GM23338 (cell line): ENCODE measurements around the gene KIF17. TPM values are rescaled to one million over a fixed set of nuclear protein-coding genes. Genes with fewer than 3 reads are reported as not detected.

ENCODE experiments used
- ATAC-seq: fragments of 200-7000 bp; cut with Tn5 transposase; 3 replicates; pipeline ENCODE4 v1.9.1; 2020
- DNase-seq: peaks from one replicate; pipeline ENCODE4 v3.0.0-alpha.2; 2015; ENCODE audit warnings: low spot score
- H2AFZ ChIP-seq: fragments of 200-600 bp; sonication (generic); 2 replicates; pipeline ENCODE4 v1.8.0; 2016; ENCODE audit warnings: antibody characterized with exemption, mild to moderate bottlenecking, moderate library complexity
- H3F3A ChIP-seq: fragments of 200-600 bp; sonication (generic); replicated peaks from 2 replicates; pipeline ENCODE4 v1.8.0; 2017; ENCODE audit warnings: antibody characterized with exemption, mixed run types, low read depth
- H3K27ac ChIP-seq: fragments of 200-600 bp; sonication (generic); 2 replicates; pipeline ENCODE4 v1.6.1; 2016; ENCODE audit warnings: low read depth
- H3K27me3 ChIP-seq: fragments of 200-600 bp; sonication (generic); 2 replicates; pipeline ENCODE4 v1.8.0; 2016; ENCODE audit warnings: mild to moderate bottlenecking, mixed run types, moderate library complexity; ENCODE audit not compliant: insufficient read depth
- H3K36me3 ChIP-seq: fragments of 200-600 bp; sonication (generic); 2 replicates; pipeline ENCODE4 v1.8.0; 2016; ENCODE audit warnings: mild to moderate bottlenecking; ENCODE audit not compliant: insufficient read depth
- H3K4me1 ChIP-seq: fragments of 200-600 bp; sonication (generic); 2 replicates; pipeline ENCODE4 v1.8.0; 2016; ENCODE audit warnings: mild to moderate bottlenecking, moderate library complexity; ENCODE audit not compliant: insufficient read depth
- H3K4me2 ChIP-seq: fragments of 200-600 bp; sonication (generic); 2 replicates; pipeline ENCODE4 v1.7.1; 2017; ENCODE audit warnings: mixed run types
- H3K4me3 ChIP-seq: fragments of 200-600 bp; sonication (generic); 2 replicates; pipeline ENCODE4 v1.6.1; 2016; ENCODE audit warnings: mixed run types
- H3K79me2 ChIP-seq: fragments of 200-600 bp; sonication (generic); replicated peaks from 2 replicates; pipeline ENCODE4 v1.8.0; 2017; ENCODE audit warnings: mild to moderate bottlenecking; ENCODE audit not compliant: insufficient read depth
- H3K9me2 ChIP-seq: fragments of 200-600 bp; sonication (generic); 2 replicates; pipeline ENCODE4 v1.8.0; 2017; ENCODE audit not compliant: insufficient read depth
- H4K20me1 ChIP-seq: fragments of 200-600 bp; sonication (generic); replicated peaks from 2 replicates; pipeline ENCODE4 v1.8.0; 2017; ENCODE audit warnings: mild to moderate bottlenecking; ENCODE audit not compliant: insufficient read depth
- H3K27ac Mint-ChIP-seq: 2 replicates; pipeline ENCODE4 v1.8.0; 2020; ENCODE audit warnings: inconsistent platforms, mild to moderate bottlenecking, moderate library complexity, mixed read lengths
- H3K27me3 Mint-ChIP-seq: 3 replicates; pipeline ENCODE4 v1.8.0; 2022; ENCODE audit warnings: low read depth, mild to moderate bottlenecking, moderate library complexity, mixed read lengths, inconsistent platforms; ENCODE audit not compliant: insufficient read depth, poor library complexity
- H3K36me3 Mint-ChIP-seq: 3 replicates; pipeline ENCODE4 v1.8.0; 2021; ENCODE audit warnings: low read depth, mild to moderate bottlenecking, inconsistent platforms, moderate library complexity, mixed read lengths
- H3K4me1 Mint-ChIP-seq: 3 replicates; pipeline ENCODE4 v1.8.0; 2020; ENCODE audit warnings: mild to moderate bottlenecking, inconsistent platforms, mixed read lengths
- H3K4me3 Mint-ChIP-seq: 3 replicates; pipeline ENCODE4 v1.8.0; 2021; ENCODE audit warnings: moderate library complexity, mild to moderate bottlenecking, inconsistent platforms, mixed read lengths
- H3K9me3 Mint-ChIP-seq: 3 replicates; pipeline ENCODE4 v1.8.0; 2020; ENCODE audit warnings: moderate library complexity, mild to moderate bottlenecking, inconsistent platforms, mixed read lengths
- CREB1 ChIP-seq: fragments of 250-450 bp; sonication (Bioruptor Pico); IDR thresholded peaks from 2 replicates; pipeline ENCODE4 v1.5.0; 2020; ENCODE audit warnings: low read depth, mild to moderate bottlenecking, moderate library complexity
- EZH2 ChIP-seq: fragments of 200-600 bp; sonication (generic); IDR thresholded peaks from one replicate; pipeline ENCODE4 v1.8.0; 2017; ENCODE audit warnings: antibody characterized with exemption, mild to moderate bottlenecking, low read depth; ENCODE audit not compliant: unreplicated experiment
- EZH2phosphoT487 ChIP-seq: fragments of 200-600 bp; sonication (generic); IDR thresholded peaks from one replicate; pipeline ENCODE4 v1.8.1; 2018; ENCODE audit warnings: antibody characterized with exemption; ENCODE audit not compliant: unreplicated experiment
- JUNB ChIP-seq: IDR thresholded peaks from one replicate; pipeline ENCODE4 v1.6.1; 2016; ENCODE audit warnings: antibody characterized with exemption; ENCODE audit not compliant: unreplicated experiment
- NANOG ChIP-seq: IDR thresholded peaks from 2 replicates; pipeline ENCODE4 v1.6.1; 2016; ENCODE audit warnings: antibody characterized with exemption, borderline replicate concordance
- POLR2AphosphoS5 ChIP-seq: IDR thresholded peaks from 2 replicates; pipeline ENCODE4 v1.6.1; 2016; ENCODE audit warnings: antibody characterized with exemption, low read depth
- STAT1 ChIP-seq: IDR thresholded peaks from one replicate; pipeline ENCODE4 v1.6.1; 2016; ENCODE audit warnings: antibody characterized with exemption; ENCODE audit not compliant: unreplicated experiment
- ZNF114 ChIP-seq: fragments of 250-450 bp; sonication (Bioruptor Pico); IDR thresholded peaks from 2 replicates; pipeline ENCODE4 v1.5.0; 2020; ENCODE audit warnings: mild to moderate bottlenecking, moderate library complexity
- ZNF331 ChIP-seq: fragments of 250-450 bp; sonication (Bioruptor Pico); IDR thresholded peaks from 2 replicates; pipeline ENCODE4 v1.5.0; 2020; ENCODE audit warnings: low read depth, mild to moderate bottlenecking, moderate library complexity
- polyA plus RNA-seq: library from polyadenylated mRNA; unstranded; fragments of >200 nt; fragmentation: Nextera tagmentation; extraction: Ambion mirVana; gene quantifications from 2 replicates; pipeline ENCODE4 v1.2.1, GENCODE V29; 2016
- total RNA-seq: library from RNA; depleted of rRNA; stranded (reverse); fragments of >200 nt; shearing (Covaris generic); gene quantifications from 2 replicates; pipeline ENCODE4 v1.2.3, GENCODE V29; 2014
- TF ChIP-seq, protein P1 (sequence below): IDR thresholded peaks from one replicate; pipeline ENCODE4 v1.6.1; 2018; ENCODE audit warnings: antibody characterized with exemption; ENCODE audit not compliant: unreplicated experiment
- TF ChIP-seq, protein P2 (sequence below), 2 experiments: fragments of 200-600 bp in 1 of 2; sonication (generic) in 1 of 2; conservative IDR thresholded peaks; 2 replicates each; pipeline versions ENCODE4 v1.5.1 to v1.6.1; 2016 to 2017; ENCODE audit warnings: antibody characterized with exemption in 2 of 2, low read depth in 2 of 2, mild to moderate bottlenecking in 2 of 2, moderate library complexity in 1 of 2
- TF ChIP-seq, protein P3 (sequence below): fragments of 250-450 bp; sonication (Bioruptor Pico); IDR thresholded peaks from 2 replicates; pipeline ENCODE4 v1.5.0; 2020; ENCODE audit warnings: mild to moderate bottlenecking, moderate library complexity
- TF ChIP-seq, protein P4 (sequence below): IDR thresholded peaks from 2 replicates; pipeline ENCODE4 v1.6.1; 2016; ENCODE audit warnings: antibody characterized with exemption

Gene KIF17
- total and polyA plus RNA-seq, 2 experiments from 2014 or later = 5.9 to 18.6 TPM

DNA sequence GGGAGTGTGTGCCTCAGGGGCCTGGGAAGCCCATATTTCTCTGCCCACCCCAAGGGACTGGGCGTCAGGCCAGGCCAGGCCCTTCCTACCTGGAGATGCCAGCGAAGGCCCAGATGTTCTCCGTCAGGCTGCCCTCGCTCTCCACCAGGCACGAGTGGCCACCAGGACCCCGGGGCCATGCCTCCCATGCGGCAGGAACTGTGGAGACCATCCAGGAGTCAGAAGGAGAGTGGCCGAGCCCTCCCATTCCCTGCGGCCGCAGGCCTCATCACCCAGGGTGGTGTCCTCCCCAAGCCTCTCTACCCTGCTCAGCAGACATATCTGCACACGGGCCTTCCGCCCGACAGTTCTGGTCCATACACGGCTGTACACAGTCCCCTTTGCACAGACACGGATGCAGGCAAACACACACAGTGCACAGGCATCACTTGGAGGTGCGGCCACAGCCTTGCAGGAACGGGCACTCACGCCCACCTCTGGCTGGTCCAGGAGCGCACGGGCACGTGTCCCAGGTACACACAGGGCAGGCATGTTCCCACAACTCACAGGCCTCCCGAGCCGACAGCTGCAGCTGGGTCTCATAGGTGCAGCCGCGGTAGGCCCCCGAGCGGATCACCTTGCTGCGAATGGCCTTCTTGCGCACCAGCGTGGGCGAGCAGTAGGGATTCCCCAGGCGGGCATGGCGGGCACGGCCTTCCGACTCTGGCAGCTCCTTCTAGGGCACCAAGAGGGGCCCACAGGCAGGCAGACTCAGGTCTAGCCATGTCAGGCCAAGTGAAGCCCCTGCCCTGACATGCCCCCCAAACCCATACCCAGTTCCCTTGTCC is 5.9 kb upstream of the KIF17 start:
- Mint-ChIP-seq H3K36me3 (no peaks in the 10 kb centered on the region; the same call in 2 of the 3 replicates), H3K27ac (no peak overlapping the region), H3K4me1 (peaks cover 18% of the 10 kb centered on the region), H3K4me3 (no peak overlapping the region), H3K9me3 (no peaks in the 10 kb centered on the region), H3K27me3 (peaks cover 5% of the 10 kb centered on the region)
- Histone ChIP-seq H3K4me3 (no peak overlapping the region), H3K79me2 (no peaks in the 10 kb centered on the region), H3K27ac (no peak overlapping the region), H3K4me1 (peaks cover 15% of the 10 kb centered on the region), H2AFZ (no peak overlapping the region), H3K4me2 (no peak overlapping the region), H4K20me1 (no peaks in the 10 kb centered on the region), H3K36me3 (no peaks in the 10 kb centered on the region), H3F3A (0 out of 2 replicates have a peak, but pooled peaks cover 4% of the 10 kb centered on the region), H3K27me3 (0 out of 2 replicates have a peak, but pooled peaks cover 8% of the 10 kb centered on the region), H3K9me2 (no peaks in the 10 kb centered on the region)
- no peak for ATAC-seq
- no peak for DNase-seq
- TF ChIP-seq EZH2phosphoT487 = no peak
- TF ChIP-seq, protein P1, sequence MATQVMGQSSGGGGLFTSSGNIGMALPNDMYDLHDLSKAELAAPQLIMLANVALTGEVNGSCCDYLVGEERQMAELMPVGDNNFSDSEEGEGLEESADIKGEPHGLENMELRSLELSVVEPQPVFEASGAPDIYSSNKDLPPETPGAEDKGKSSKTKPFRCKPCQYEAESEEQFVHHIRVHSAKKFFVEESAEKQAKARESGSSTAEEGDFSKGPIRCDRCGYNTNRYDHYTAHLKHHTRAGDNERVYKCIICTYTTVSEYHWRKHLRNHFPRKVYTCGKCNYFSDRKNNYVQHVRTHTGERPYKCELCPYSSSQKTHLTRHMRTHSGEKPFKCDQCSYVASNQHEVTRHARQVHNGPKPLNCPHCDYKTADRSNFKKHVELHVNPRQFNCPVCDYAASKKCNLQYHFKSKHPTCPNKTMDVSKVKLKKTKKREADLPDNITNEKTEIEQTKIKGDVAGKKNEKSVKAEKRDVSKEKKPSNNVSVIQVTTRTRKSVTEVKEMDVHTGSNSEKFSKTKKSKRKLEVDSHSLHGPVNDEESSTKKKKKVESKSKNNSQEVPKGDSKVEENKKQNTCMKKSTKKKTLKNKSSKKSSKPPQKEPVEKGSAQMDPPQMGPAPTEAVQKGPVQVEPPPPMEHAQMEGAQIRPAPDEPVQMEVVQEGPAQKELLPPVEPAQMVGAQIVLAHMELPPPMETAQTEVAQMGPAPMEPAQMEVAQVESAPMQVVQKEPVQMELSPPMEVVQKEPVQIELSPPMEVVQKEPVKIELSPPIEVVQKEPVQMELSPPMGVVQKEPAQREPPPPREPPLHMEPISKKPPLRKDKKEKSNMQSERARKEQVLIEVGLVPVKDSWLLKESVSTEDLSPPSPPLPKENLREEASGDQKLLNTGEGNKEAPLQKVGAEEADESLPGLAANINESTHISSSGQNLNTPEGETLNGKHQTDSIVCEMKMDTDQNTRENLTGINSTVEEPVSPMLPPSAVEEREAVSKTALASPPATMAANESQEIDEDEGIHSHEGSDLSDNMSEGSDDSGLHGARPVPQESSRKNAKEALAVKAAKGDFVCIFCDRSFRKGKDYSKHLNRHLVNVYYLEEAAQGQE = no peak
- TF ChIP-seq, protein P2, sequence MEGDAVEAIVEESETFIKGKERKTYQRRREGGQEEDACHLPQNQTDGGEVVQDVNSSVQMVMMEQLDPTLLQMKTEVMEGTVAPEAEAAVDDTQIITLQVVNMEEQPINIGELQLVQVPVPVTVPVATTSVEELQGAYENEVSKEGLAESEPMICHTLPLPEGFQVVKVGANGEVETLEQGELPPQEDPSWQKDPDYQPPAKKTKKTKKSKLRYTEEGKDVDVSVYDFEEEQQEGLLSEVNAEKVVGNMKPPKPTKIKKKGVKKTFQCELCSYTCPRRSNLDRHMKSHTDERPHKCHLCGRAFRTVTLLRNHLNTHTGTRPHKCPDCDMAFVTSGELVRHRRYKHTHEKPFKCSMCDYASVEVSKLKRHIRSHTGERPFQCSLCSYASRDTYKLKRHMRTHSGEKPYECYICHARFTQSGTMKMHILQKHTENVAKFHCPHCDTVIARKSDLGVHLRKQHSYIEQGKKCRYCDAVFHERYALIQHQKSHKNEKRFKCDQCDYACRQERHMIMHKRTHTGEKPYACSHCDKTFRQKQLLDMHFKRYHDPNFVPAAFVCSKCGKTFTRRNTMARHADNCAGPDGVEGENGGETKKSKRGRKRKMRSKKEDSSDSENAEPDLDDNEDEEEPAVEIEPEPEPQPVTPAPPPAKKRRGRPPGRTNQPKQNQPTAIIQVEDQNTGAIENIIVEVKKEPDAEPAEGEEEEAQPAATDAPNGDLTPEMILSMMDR (conservative IDR thresholded peaks at IDR 0.05; ENCODE audit: low read depth in 2 of 2) = no peak
- no peak for TF ChIP-seq EZH2
- no peak for TF ChIP-seq STAT1
- TF ChIP-seq ZNF114 = no peak
- TF ChIP-seq JUNB = no peak
- TF ChIP-seq POLR2AphosphoS5 = no peak
- no peak for TF ChIP-seq ZNF331
- no peak for TF ChIP-seq NANOG
- TF ChIP-seq CREB1 (CRISPR knock-in tag) = no peak
- TF ChIP-seq, protein P3, sequence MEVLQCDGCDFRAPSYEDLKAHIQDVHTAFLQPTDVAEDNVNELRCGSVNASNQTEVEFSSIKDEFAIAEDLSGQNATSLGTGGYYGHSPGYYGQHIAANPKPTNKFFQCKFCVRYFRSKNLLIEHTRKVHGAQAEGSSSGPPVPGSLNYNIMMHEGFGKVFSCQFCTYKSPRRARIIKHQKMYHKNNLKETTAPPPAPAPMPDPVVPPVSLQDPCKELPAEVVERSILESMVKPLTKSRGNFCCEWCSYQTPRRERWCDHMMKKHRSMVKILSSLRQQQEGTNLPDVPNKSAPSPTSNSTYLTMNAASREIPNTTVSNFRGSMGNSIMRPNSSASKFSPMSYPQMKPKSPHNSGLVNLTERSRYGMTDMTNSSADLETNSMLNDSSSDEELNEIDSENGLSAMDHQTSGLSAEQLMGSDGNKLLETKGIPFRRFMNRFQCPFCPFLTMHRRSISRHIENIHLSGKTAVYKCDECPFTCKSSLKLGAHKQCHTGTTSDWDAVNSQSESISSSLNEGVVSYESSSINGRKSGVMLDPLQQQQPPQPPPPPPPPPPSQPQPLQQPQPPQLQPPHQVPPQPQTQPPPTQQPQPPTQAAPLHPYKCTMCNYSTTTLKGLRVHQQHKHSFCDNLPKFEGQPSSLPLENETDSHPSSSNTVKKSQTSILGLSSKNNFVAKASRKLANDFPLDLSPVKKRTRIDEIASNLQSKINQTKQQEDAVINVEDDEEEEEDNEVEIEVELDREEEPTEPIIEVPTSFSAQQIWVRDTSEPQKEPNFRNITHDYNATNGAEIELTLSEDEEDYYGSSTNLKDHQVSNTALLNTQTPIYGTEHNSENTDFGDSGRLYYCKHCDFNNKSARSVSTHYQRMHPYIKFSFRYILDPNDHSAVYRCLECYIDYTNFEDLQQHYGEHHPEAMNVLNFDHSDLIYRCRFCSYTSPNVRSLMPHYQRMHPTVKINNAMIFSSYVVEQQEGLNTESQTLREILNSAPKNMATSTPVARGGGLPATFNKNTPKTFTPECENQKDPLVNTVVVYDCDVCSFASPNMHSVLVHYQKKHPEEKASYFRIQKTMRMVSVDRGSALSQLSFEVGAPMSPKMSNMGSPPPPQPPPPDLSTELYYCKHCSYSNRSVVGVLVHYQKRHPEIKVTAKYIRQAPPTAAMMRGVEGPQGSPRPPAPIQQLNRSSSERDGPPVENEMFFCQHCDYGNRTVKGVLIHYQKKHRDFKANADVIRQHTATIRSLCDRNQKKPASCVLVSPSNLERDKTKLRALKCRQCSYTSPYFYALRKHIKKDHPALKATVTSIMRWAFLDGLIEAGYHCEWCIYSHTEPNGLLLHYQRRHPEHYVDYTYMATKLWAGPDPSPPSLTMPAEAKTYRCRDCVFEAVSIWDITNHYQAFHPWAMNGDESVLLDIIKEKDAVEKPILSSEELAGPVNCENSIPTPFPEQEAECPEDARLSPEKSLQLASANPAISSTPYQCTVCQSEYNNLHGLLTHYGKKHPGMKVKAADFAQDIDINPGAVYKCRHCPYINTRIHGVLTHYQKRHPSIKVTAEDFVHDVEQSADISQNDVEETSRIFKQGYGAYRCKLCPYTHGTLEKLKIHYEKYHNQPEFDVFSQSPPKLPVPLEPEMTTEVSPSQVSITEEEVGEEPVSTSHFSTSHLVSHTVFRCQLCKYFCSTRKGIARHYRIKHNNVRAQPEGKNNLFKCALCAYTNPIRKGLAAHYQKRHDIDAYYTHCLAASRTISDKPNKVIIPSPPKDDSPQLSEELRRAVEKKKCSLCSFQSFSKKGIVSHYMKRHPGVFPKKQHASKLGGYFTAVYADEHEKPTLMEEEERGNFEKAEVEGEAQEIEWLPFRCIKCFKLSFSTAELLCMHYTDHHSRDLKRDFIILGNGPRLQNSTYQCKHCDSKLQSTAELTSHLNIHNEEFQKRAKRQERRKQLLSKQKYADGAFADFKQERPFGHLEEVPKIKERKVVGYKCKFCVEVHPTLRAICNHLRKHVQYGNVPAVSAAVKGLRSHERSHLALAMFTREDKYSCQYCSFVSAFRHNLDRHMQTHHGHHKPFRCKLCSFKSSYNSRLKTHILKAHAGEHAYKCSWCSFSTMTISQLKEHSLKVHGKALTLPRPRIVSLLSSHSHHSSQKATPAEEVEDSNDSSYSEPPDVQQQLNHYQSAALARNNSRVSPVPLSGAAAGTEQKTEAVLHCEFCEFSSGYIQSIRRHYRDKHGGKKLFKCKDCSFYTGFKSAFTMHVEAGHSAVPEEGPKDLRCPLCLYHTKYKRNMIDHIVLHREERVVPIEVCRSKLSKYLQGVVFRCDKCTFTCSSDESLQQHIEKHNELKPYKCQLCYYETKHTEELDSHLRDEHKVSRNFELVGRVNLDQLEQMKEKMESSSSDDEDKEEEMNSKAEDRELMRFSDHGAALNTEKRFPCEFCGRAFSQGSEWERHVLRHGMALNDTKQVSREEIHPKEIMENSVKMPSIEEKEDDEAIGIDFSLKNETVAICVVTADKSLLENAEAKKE (CRISPR knock-in tag) = no peak
- TF ChIP-seq, protein P4, sequence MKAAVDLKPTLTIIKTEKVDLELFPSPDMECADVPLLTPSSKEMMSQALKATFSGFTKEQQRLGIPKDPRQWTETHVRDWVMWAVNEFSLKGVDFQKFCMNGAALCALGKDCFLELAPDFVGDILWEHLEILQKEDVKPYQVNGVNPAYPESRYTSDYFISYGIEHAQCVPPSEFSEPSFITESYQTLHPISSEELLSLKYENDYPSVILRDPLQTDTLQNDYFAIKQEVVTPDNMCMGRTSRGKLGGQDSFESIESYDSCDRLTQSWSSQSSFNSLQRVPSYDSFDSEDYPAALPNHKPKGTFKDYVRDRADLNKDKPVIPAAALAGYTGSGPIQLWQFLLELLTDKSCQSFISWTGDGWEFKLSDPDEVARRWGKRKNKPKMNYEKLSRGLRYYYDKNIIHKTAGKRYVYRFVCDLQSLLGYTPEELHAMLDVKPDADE = no peak
